ENCODE data around the gene LCN15.

- TF ChIP-seq CTCF (IDR thresholded peaks at IDR 0.05; ENCODE audit: poor library complexity, severe bottlenecking): no peak
- TF ChIP-seq REST (IDR thresholded peaks at IDR 0.05; ENCODE audit: borderline replicate concordance): no peak
These were observed 25.2 kb upstream of the LCN15 start for GRCh38 chr9:136789523-136789937.
